HG02571 (cell line): Measurements from ENCODE around the gene LCE2A.

Experiments
- ATAC-seq: cut with Tn5 transposase; IDR thresholded peaks from one replicate; pipeline ENCODE4 v1.9.1; 2021; ENCODE audit warnings: mild to moderate bottlenecking, moderate library complexity; ENCODE audit not compliant: unreplicated experiment

Gene LCE2A

DNA sequence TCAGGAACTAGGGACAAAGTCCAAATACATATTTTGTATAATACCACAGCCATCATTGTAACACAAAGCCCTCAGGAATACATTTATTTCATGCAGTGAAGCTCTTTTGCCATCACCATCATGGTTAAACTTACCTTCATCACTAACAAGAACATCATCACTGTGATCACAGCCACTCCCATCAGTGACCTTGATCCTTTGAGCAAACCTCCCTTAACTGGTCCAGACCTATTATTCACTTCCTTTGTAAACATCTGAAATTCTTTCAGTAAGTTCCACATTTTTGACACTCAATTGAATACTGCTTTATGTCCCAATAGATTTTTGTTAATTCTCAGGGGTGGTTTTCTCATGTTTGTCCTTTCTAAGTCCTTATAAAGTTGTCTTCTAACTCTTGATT lies 43.5 kb downstream of the LCE2A start:
- ATAC-seq, result no peak

DNA sequence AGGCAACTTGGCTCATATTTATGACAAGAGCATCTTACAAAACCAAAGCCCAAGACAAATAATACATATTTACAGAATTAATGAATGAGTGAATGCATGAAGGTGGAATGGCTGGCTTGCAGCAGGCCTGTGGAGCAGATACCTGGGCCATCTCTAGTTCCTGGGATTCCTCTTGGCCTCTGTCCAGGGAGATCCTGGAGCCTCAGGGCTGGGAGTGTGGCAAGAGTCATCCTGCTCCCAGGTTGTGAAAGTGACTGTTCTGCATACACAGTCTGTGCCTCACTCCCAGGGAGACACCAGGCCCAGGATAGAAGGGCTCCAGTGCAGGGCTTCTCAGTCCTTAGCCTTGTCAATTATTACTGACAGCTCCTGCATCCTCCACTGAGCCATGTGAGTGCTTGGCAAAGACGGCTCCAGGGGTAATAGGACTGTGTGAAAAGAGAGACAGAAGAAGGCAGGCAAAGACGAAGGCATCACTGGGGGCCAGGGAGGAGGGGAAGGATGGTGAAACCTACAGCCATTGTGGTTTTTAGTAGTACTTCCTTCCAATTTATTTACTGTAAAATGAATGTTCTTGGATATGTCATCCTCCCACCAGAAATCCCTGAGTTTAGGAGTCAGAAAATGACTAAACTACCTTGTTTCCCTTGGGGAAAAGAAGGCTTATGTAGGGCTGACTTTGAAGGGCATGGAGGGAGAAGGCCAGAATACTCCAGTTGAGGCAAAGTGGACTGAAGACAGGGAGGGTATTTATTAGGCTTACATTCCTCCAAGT lies 45.4 kb downstream of the LCE2A start:
- no peak for ATAC-seq

DNA sequence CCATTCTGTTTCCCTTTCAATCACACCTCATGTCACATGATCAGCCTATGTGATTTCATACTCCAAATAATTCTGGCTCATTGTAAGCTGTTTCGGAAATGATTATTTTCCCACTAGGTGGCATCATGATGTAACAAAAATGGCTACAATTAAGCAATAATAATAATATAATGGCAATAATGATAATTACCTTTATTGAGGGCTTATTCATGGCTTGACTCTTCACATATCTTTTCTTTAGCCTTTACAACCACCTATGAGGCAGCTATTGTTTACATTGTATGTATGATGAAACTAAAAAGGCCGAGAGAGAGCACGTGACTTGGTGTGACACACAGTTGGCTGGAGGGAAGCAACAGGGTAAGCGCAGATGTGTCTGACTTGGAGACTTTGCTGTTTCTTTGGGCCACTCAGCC lies 47.2 kb downstream of the LCE2A start:
- no peak for ATAC-seq

DNA sequence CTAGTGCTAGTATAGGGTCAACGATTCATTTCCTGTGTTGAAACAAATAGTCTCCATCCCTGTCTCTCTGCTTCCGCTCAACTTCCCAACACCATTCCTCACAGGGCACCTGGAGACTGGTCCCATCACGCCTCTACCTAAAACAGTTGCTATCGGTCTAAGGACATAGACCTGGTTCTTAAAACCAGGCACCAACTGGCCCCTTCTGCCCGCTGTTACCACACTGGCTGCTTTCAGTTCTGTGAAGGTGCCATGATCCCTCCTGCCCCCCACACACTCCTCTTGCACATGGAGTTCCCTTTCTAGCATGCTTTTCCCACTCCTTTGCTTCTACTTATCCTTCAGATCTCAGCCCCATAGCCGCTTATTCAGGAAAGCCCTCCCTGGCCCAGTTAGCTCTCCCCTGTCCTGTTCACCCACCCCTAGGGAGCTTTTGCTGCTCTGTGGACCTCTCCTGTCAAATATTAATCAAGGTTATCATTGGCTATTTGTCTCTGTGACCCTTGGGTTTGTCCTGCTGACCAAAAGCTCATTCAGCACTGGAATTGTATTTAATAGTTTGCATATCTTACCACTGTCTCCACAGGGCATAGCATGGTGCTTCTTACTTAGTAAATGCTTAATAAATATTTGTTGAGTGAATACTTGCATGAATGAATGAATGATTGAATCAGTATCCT lies 47.8 kb downstream of the LCE2A start:
- no peak for ATAC-seq

DNA sequence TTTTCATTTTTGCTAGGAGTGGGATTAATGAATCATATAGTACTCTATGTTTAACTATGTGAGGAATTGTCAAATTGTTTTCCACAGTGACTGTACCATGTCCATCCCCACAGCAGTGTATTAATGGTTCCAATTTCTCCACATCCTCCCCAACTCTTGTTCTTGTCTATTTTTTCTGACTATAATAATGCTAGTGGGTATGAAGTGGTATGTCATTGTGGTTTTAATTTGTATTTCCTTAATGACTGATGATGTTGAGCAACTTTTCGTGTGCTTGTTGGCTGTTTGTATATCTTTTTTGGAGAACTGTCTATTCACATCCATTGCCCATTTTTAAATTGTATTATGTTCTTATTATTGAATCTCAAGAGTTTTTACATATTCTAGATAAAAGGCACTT lies 49.7 kb downstream of the LCE2A start:
- ATAC-seq, result no peak
